TTC549 (cell line): ENCODE results near the gene HOXA1.

Experiments
- FAIRE-seq: peaks from 2 replicates; lab custom pipeline; 2012; peaks lifted over from hg19 to GRCh38; lab: Jason Lieb, UNC

HOXA1 gene

DNA sequence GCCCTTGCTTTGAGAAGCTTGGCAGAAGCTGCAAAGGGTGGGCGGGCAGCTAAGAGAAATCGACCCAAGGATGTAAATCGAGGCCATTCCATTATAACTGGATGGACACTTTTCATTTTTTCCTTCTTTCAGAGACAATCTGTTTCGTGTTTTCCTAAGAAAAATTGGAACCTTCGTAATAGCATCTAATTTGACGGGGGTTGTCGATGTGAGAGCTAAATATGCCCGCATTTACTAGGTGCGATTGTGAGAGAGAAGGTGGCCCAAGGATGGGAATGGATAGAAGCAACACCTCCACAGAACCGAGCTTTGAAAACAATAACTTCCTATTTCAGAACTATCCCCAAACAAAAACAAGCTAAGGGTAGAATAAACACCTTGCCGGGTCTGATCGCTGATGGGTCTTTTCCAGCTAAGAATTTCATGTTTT is 35.6 kb upstream of the HOXA1 start:
- no peak for FAIRE-seq

DNA sequence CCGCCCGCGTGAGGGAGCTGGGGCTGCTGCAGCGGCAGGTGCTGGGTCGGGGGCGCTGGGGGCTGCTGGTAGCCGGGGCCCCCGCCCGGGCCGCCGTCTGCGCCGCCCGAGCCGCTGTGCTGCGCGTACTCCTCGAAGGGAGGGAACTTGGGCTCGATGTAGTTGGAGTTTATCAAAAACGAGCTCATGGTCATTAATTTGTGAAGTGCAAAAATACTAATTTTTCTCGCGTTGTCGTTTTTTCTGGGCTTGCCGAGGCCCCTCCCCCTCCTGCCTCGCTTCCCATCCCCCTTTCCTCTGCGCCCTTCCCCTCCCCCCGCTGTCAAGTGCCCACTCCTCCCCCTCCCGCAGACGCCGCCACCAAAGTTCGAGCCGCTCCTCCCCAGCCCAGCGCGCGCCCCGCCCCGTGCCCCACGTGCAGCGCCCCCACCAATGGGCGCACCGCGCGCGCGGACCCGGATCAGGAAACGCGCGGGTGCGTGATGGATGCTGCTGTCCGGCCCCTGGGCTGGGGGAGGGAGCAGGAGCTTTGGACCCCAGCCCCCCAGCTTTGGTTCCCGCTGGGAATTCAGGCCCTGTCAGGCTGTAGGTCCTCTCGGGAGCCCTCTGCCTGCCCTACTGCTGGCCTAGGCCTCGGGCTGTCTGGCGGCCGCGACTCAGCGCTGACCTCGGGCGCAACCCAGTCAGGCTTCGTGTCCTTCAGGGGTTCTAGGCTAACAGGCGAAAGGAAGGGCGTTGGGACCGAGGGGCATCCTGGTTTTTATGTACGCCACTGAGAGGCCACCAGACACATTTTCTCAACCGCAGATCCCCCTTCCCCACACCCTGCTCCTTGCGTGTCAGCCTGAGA is 35.0 kb upstream of the HOXA1 start, which contains the start of gene HOXA4:
Gene HOXA4, minus strand, starts transcription at position 218 of the 850 bp plus-strand sequence. Its CDS starts 24 bp downstream, at position 194.
- no peak for FAIRE-seq

DNA sequence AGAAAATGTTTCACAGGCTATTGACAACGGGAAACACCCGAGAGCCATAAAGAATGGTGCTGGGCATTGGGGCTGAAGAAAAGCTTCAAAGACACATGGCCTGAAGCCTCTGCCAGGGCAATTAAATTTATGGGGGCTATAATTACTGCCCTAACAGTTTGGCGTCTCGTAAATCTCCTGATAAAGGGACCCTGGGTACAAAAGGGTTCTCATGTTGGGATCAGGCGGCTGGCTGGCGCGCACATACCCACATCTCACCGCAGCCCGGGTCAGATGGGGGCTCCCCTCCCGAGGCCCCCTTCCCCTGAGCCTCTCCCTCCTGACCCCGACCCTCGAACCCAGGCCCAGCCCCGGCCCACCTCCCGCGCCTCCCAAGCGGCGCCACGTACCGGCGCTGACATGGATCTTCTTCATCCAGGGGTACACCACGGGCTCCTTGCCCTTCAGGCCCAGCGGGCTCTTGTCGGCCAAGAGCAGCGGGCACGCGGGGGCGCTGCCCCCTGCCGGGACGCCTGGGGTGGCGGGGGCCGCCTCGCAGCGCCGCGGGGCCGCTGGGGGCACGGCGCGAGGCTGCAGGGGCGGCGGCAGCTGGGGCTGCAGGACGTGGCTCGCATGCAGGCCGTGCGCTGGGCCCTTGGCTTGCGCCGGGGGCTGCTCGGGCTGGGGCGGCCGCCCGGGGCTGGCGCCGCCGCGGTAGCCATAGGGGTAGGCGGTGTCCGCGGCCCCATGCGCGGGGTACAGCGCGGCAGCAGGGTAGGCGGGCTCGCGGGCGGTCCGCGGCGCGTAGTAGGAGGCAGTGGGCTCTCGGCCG is 34.1 kb upstream of the HOXA1 start:
- no peak for FAIRE-seq

DNA sequence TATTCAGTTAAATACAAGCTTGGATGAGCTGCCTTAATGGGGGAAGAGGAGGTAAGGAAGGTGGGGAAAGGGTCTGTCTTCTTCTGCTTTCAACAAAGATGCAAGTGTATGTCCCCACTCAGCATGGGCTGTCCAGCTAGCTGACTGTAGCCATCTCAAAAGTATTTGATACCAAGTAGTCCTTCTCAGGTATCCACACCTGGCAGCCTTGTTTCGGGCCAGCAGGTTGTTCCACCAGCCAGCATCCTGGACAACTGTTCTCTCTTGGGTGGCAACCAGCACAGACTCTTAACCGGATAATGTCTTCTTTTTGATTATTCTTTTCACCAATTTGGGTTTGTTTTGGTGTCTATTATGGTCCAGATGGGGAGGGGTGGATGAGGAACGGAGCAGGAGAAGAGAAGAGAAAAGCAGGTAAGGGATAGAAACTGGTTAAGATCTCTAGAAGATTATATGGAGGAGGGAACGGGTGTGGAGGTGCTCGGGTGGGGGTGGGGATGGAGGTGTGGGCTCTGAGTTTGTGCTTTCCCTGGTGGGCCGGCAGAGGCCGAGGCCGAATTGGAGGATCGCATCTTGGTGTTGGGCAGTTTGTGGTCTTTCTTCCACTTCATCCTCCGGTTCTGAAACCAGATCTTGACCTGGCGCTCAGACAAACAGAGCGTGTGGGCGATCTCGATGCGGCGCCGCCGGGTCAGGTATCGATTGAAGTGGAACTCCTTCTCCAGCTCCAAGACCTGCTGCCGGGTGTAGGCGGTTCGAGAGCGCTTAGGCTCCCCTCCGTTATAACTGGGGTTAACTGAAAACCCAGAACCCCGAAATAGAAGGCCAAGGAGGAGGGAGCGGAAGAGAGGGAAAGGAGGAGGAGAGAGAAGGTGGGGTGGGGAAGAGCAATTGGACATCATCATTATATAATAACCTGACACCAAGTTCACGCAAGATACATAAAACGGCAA is 33.3 kb upstream of the HOXA1 start:
- no peak for FAIRE-seq

DNA sequence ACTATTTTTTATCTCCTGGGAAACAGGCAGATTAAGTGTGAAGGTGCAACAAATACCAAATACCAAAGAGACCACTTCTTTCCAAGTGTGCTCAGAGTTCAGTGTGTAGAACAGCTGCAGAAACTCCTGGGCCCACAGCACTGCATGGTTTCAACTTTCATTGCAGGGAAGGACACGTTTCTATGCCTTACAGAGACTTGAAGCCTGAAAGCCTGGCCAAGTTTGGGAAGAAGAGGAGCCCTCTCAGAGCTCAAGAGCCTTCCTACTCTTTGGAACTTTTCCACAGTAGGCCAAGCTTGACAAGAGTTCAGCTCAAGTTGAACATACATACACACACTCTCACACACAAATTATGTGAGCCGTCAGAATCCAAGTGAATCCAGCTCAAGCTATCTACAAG is 32.2 kb upstream of the HOXA1 start:
- no peak for FAIRE-seq

DNA sequence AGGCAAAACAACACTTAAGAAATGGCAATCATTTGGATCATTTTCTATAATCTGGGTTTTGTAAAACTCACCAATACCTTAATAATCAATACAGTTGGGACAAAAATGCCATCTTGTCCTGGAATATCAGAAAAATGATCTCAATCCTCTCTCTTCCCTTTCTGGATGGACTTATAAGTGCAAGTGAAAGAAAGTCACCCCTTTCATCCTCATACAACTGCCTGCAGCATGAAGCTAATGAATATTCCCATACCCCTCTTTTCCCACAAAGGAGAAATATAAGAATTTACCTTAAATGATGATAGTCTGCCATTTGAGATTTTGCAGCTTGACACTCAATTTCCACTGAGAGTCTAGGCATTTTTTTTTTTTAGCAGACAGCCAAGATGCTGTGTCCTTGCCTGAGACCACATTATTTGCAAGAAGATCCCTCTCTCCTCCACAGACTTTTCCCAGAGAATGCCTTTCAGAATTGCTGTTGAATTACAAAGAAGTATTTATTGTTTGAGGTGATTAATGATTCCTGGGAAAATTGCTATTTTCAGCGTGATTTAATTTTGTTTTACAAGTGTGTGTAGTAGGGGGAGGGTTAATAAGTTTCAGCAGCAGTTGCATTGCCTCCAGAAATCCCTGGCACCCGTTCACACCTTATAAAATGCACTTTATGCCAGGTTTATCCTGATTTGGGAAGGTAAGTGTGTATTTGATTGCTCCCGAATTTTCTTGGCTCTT is 31.0 kb upstream of the HOXA1 start:
- no peak for FAIRE-seq

DNA sequence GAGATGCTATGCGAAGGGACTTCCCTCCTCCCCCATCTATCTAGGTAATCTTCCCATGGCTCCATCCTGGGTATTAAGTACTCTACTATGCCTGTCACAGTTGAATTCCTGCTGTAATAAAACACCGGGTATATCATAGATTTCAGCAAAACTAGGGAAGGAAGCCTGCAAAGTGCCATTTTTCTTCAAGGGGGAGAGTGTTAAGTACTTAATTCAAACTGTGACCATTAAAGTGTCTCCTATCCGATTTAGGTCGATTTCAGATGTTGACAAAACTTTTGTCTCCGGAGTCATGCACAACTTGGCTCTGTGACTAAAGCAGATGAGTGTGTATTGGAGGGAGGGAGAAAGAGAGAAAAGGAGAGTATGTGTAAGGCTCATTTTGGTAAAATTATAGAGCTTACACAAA is 30.2 kb upstream of the HOXA1 start:
- FAIRE-seq = no peak

DNA sequence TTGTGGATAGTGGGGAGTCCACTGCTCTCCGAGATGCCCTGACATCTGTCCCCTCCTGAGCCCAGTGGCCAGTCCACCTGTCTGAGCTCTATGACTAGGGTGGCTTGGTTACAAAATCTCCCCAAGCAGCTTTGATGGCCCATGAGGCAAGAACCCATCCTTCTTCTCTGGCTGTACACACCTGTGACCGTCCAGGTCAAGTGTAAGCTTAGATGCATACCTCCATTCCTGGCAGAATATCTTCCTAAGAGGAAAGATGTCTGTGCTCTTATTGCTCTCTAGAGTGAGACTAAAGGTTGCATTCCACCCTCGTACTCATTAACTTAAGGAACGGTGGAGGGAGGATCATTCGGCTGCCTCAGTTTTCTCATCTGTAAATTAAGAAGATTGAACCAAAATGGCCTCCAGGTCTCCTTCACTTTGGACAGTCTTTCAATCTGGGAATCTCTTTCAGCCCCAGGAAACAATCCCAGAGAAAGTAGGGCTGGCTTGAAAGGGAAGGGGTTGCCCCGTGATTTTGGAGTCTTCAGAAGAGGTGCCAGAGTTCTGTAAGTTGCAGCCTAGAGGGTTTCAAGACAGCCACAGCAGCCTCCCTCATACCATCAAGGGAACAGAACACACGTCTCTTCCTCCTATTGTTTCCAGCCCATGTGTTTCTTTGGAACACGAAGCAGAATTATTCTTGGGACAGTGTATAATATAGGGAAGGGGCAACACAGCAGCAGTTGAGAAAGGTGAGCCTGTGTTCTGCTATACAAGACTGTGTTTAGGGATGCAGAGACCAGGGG is 29.3 kb upstream of the HOXA1 start:
- FAIRE-seq = no peak

DNA sequence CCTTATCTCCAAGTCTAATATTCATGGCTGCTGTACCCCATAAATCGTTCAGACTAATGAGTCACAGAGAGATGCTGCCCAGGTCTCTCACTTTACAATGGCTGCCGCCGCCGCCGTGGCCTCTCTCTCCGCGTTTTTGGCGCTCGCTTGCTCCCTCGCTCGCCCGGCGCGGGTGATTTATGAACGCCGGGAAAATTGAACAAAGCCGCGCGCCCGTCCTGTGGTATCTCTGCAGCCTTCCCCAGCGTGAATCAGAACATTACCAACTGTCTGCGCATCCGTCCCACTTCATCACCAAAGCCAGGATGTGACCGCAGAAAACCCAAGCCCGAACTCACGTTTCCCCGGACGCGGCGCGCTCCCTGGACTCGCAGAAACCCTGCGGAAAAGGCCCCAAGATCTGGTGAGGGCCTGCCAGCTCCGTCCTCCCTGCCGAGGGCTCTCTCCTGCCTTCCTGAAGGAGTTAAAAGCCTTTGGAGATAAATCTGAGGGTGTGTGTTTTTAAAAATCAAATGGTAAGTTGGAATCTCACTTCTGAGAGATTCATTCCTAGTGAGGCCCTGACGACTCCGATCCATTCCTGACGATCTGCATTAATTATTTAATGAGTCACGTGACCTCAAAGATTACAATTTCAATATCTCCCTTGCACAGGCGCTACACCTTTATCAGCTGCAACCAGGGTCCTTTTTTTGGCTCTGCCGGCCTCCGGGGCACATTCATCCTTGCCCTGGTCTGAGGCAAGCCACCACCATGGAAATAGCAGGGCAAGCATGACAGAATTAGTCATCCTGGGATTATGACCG is 28.5 kb upstream of the HOXA1 start:
- no peak for FAIRE-seq

DNA sequence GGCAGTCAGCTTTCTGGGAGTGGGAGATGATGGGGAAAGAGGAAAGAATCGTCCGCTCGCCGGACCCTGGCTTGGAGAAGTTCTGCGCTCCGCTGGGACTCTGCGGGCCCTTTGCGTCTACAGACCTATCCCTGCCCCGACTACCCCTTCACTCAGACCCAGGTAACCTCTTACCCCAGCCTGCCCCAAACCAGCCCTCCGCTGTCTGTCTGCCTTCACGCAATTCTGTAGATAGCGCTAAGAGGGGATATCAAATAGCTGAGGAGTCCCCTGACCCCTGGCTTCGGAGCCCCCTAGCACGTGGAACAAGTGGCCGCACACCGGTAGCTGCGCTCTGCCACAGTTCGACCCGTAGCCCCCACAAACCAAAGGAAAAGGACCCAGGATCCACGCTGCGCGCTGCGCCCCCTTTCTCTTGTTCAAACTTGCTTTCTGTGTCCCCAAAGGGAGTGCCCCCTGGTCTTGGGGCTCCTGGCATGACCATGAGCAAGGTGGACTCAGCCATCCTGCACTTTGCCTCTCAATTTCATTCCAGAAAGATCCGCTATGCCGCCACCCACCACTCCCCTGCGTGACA is 27.8 kb upstream of the HOXA1 start:
- no peak for FAIRE-seq

DNA sequence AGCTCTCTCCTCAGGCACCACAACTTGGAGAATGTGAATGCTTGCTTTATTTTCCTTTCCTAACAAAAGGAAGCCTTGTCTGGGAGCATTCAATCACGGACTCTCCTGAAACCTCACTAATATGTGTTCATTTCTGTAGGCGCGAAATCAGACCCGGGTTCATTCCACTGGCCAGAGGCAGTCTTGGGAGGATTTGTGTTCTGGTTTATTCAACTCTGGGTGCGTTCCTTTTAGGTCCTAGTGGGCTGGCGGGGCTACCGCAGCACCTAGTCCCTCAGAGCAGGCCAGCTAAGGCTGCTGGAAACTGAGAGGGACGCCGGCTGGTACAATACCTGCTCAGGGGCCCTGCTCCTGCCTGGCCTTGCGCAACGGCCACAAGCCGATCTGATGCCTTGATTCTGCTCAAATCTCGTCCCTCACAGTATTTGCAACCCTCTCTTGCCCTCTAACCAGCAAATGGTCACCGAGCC is 27.2 kb upstream of the HOXA1 start:
- FAIRE-seq = no peak

DNA sequence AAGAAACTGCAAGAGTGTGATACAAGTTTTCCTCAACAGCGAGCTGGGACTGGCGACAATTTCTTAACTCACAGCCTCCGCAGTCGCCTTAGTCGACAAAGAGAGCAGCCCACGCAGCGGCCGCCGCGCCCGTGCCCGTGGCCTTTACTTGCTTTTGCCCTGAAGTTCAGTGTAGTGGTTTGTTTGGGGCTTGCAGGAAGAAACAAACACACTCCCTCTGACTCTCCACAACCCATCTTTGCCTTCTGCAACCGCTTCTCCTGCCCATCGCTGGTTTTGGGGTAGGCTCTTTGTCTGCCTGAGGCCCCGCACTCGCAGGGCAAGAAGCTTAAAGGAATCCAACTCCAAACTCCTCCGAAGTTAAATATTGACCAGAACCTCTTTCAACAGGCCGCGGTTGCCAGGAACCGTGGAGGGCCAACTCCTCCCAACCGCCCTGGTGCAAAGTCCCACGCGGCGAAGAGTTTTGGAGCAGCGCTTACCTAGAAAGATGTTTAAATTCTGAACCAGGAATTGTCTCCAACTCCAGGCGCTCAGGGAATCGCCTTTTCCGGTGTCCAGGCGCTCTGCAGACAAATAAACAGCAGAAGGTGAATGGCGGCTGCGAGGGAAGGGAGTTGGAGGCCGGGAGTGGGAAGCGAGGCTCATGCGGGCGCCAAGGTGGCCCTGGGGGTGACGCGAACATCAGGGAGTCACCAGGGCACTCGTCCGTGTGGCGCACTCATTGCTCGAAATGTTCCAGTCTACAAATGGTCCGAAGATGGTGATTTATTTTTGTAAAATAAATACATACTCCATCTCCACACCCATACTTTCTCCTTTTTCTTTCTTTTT is 26.5 kb upstream of the HOXA1 start:
- FAIRE-seq = no peak

DNA sequence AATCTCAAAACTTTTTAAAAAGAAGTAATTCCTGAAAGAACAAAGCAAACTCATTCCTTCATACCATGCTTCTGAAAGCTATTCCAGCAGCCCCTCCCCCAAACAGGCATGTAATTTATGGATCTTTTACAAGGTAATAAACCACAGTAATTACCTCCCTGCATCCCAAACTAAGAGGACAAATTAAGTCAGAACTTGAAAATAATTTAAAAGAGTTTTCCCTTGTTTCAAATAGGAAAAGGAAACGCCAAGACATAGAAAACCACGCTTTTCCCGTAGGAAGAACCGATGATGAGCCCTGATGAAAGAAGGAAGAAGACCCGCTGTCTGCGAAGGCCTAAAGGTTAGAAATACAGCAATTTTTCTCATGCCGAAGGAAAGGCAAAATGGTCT is 25.9 kb upstream of the HOXA1 start:
- FAIRE-seq = no peak

DNA sequence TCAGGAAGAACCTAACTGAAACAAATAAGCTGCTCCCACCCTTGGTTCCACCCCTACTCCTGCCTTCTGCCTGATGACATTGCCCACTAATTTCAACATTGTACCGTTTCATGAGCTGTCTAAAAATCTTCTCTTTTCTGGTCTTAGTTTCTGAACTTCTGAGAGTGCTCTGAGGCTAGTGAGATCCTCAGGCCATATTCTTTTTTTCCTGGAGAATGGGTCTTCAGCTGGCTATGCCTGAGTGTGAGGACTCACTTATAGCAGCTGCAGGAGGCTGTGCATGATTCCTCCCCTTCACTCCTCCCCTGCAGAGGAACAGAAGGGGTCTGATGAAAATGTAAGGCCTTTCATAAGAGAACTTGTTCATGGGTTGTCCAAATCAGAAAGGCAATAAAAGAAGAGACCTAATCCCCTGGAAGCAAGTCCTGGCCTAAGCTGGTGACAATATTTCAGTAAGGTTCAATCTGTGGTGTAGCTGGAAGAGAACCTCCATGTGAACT is 23.7 kb upstream of the HOXA1 start:
- no peak for FAIRE-seq

DNA sequence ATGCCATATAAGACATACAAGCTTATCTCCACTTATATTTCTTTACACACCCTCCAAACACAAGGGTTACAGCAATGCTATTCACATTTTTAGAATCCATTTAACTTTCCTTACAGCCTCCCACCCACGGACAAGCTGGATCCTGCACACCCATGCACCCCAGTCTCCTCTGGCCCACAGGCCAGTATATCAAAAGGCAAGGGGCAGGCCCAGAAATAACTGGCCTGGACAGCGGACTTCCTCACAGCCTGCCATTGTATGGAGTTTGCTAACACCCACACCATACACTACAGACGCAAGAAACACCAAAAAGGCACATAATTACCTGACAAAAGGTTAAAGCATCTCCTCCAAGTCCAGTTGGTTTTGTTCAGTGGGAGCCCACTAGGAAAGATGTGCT is 22.8 kb upstream of the HOXA1 start:
- FAIRE-seq = no peak

DNA sequence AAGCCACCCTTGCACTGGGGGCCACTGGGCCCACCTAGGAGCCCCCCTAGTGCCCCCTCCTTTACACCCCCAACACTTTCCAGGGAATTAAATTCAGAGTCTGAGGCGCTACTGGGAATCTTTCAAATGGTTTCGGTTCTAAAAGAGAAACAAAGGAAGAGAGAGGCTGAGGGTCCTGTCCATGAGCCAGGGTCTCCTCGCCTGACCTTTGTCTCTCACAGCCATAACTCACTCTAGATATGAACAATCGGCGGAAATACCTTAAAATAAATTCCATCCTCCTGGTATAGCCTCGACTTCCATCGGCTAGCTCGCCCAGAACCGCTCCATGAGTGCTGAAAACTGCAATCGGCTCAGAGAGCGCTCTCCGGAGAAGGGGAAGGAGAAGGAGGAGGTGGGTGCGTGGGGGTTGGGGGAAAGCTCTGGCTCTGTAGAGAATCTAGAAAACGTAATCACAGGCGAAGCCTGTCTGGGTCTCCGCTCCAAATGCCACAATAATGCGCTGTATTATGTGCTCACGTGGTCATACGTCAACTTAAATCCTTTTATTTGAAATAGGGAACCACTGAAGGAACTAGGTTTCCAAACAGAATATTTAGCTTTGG is 22.2 kb upstream of the HOXA1 start:
- FAIRE-seq = no peak

DNA sequence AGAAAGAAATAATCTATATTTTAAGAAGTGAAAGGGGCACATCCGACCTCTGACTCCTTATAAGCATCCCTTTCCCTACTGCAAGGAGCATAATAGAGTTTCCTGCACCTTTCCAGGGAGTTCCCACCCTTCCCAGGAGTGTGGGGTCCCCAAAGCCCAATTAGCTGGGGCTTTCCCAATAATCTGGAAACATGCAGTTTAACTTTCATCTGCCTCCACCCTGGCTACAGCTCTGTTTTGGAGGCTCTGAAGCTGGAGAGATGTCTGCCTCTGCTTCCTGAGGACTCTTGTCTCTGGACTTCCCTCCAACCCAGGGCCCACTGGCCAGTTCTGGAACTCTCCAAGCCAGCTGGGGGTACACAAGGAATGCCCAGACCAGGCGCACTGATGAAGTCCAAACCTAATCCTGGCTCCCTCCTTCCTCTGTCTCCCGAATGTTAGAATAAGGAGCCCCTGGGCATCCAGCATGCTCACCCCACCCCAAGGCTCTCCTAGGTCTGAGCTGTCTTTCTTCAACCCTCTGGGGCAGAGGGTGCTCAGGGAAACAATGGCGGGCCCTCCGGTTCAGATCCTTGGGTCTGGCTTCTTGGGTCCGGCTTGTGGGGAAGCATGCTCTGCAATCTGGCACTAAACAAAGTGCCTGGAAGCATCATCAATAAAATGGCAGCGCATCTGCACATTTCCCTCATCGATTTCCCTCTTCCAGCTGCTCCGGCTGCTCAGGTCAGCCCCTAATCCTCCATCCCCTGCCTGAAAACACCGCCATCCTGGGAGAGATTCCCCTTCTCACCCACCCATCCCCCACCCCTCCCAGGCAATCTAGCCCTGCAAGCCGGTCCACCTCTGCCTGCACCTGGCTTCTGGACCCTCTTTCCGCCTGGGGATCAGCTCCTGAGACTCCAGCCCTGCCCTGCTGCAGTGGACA is 21.4 kb upstream of the HOXA1 start:
- no peak for FAIRE-seq
